GM20431 (cell line): ENCODE measurements around the gene AGR2.
"Not testable (repeated sequence)": the region's sequence is repeated elsewhere in the genome, so short reads cannot be mapped to it uniquely, and the experiment has no call there.

ENCODE experiments used
- in situ Hi-C: fragments of 300-500 bp; cut with MseI, MboI; formaldehyde crosslinking; loops from one replicate; pipeline ENCODE4 v1.15.0; 2020; ENCODE audit warnings: low sequenced_read_pairs; ENCODE audit not compliant: unreplicated experiment

AGR2 gene

GRCh38 chr7:16804674-16805439, at the start of gene AGR2:
Gene AGR2, minus strand, starts transcription at chr7:16804999. Its CDS starts 3,203 bp downstream, at chr7:16801796.
- in situ Hi-C loops: no loop called here

GRCh38 chr7:16853189-16853588, 48.4 kb upstream of the AGR2 start:
- in situ Hi-C loops: not testable (repeated sequence)

- in situ Hi-C loops: no loop called here
Observed at GRCh38 chr7:16851829-16852228, 47.0 kb upstream of the AGR2 start.

GRCh38 chr7:16850614-16851466, 46.0 kb upstream of the AGR2 start:
- in situ Hi-C loops: no loop called here

- in situ Hi-C loops: no loop called here
Observed at GRCh38 chr7:16849296-16850148, 44.7 kb upstream of the AGR2 start.

- in situ Hi-C loops: no loop called here
Observed at GRCh38 chr7:16847381-16847860, 42.6 kb upstream of the AGR2 start.

- in situ Hi-C loops: no loop called here
Observed at GRCh38 chr7:16846601-16847165, 41.9 kb upstream of the AGR2 start.

GRCh38 chr7:16845746-16846145, 40.9 kb upstream of the AGR2 start:
- in situ Hi-C loops: no loop called here

- in situ Hi-C loops: no loop called here
Observed at GRCh38 chr7:16841681-16842080, 36.9 kb upstream of the AGR2 start.

GRCh38 chr7:16840094-16840493, 35.3 kb upstream of the AGR2 start:
- in situ Hi-C loops: no loop called here

GRCh38 chr7:16839646-16840045, 34.8 kb upstream of the AGR2 start:
- in situ Hi-C loops: no loop called here

GRCh38 chr7:16838891-16839290, 34.1 kb upstream of the AGR2 start:
- in situ Hi-C loops: no loop called here

GRCh38 chr7:16838386-16838785, 33.6 kb upstream of the AGR2 start:
- in situ Hi-C loops: no loop called here

GRCh38 chr7:16836481-16836880, 31.7 kb upstream of the AGR2 start:
- in situ Hi-C loops: no loop called here

- in situ Hi-C loops: no loop called here
Observed at GRCh38 chr7:16833373-16833772, 28.6 kb upstream of the AGR2 start.

- in situ Hi-C loops: no loop called here
Observed at GRCh38 chr7:16826060-16826459, 21.3 kb upstream of the AGR2 start.

GRCh38 chr7:16822029-16822428, 17.2 kb upstream of the AGR2 start:
- in situ Hi-C loops: no loop called here

GRCh38 chr7:16818732-16819131, 13.9 kb upstream of the AGR2 start:
- in situ Hi-C loops: no loop called here

- in situ Hi-C loops: no loop called here
Observed at GRCh38 chr7:16817536-16817935, 12.7 kb upstream of the AGR2 start.

GRCh38 chr7:16816824-16817223, 12.0 kb upstream of the AGR2 start:
- in situ Hi-C loops: no loop called here
